ENCODE data around the gene PYM1. TPM values are rescaled to one million over a fixed set of nuclear protein-coding genes. Genes with fewer than 3 reads are reported as not detected.
A peak's percentile ranks its signal among the peaks of the same experiment; 100 is the strongest.

Gene PYM1
- total RNA-seq, 1 experiment from 2014 or later, result 58.9 TPM

- H3K27me3 Mint-ChIP-seq (ENCODE audit: low read depth), result peaks cover 32% of the 10 kb centered on the region
- H2BK15ac ChIP-seq (ENCODE audit: low read depth, low read length), result no peak overlapping the region
- no peak overlapping the region for H3K4ac ChIP-seq (ENCODE audit: low read depth, low read length)
- H3T11ph ChIP-seq (ENCODE audit: low read length), result no peak overlapping the region
- no peak overlapping the region for H3K9ac ChIP-seq (ENCODE audit: extremely low read depth, insufficient read length, low read length)
- DNase-seq, result no peak
- peak overlapping the region; percentile 82 for H3K4me3 Mint-ChIP-seq
- no peak overlapping the region for H3K18ac ChIP-seq (ENCODE audit: insufficient read length, low read depth, low read length)
- no peak overlapping the region for H3K14ac ChIP-seq (ENCODE audit: insufficient read depth, low read length)
- no peak overlapping the region for H3K56ac ChIP-seq (ENCODE audit: insufficient read length, low read depth, low read length)
- H4K5ac ChIP-seq (ENCODE audit: insufficient read length, low read depth, low read length), result no peak overlapping the region
- H3K27ac Mint-ChIP-seq, result no peak overlapping the region
- TF ChIP-seq, protein P1, sequence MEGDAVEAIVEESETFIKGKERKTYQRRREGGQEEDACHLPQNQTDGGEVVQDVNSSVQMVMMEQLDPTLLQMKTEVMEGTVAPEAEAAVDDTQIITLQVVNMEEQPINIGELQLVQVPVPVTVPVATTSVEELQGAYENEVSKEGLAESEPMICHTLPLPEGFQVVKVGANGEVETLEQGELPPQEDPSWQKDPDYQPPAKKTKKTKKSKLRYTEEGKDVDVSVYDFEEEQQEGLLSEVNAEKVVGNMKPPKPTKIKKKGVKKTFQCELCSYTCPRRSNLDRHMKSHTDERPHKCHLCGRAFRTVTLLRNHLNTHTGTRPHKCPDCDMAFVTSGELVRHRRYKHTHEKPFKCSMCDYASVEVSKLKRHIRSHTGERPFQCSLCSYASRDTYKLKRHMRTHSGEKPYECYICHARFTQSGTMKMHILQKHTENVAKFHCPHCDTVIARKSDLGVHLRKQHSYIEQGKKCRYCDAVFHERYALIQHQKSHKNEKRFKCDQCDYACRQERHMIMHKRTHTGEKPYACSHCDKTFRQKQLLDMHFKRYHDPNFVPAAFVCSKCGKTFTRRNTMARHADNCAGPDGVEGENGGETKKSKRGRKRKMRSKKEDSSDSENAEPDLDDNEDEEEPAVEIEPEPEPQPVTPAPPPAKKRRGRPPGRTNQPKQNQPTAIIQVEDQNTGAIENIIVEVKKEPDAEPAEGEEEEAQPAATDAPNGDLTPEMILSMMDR (conservative IDR thresholded peaks at IDR 0.05), result no peak
- no peaks in the 10 kb centered on the region for H3K9me3 ChIP-seq (ENCODE audit: control insufficient read depth, low read depth, low read length)
- H3K36me3 Mint-ChIP-seq (ENCODE audit: insufficient read depth in 1 of 3, low read depth in 3 of 3), result no peaks in the 10 kb centered on the region; a peak in 1 of 7 replicates
- no peaks in the 10 kb centered on the region; a peak in 1 of 5 replicates for H3K9me3 Mint-ChIP-seq
- H4K20me1 ChIP-seq (ENCODE audit: control insufficient read depth, insufficient read depth, insufficient read length), result no peaks in the 10 kb centered on the region
- H4K91ac ChIP-seq (ENCODE audit: insufficient read length, low read depth, low read length), result no peak overlapping the region
- peaks cover 15% of the 10 kb centered on the region for H3K23me2 ChIP-seq (ENCODE audit: insufficient read length, low read depth, low read length, poor library complexity, severe bottlenecking)
- H4K8ac ChIP-seq (replicated peaks; ENCODE audit: insufficient read length, low read depth, low read length), result no peak overlapping the region
- no peak overlapping the region for H2BK12ac ChIP-seq (ENCODE audit: insufficient read length, low read depth, low read length)
- no peak overlapping the region for H3K23ac ChIP-seq (ENCODE audit: insufficient read length, low read depth, low read length)
- no CpG with 5 or more reads among the region's 4 CpGs for WGBS (ENCODE audit: extremely low coverage, insufficient read length, low lambda C conversion rate)
- peaks cover 30 to 32% of the 10 kb centered on the region in 2 experiments for H3K4me1 Mint-ChIP-seq
- H3K4me2 ChIP-seq (ENCODE audit: insufficient read depth, insufficient read length, low read length), result peak overlapping the region; percentile 88
- no peaks in the 10 kb centered on the region for H3K79me2 ChIP-seq (ENCODE audit: insufficient read depth, low read length)
- peaks cover 6% of the 10 kb centered on the region; the same call in 1 of the 2 replicates for H3K4me1 ChIP-seq (ENCODE audit: insufficient read depth, low read length)
- H2AK5ac ChIP-seq (ENCODE audit: insufficient read length, low read length), result no peak overlapping the region
- no peaks in the 10 kb centered on the region for H3K79me1 ChIP-seq (ENCODE audit: insufficient read depth, low read depth, low read length, poor library complexity, severe bottlenecking)
- no peak overlapping the region for H2BK20ac ChIP-seq (ENCODE audit: low read depth, low read length, poor library complexity, severe bottlenecking)
- H2BK120ac ChIP-seq (ENCODE audit: low read depth, low read length, poor library complexity, severe bottlenecking), result no peak overlapping the region
- peaks cover 4% of the 10 kb centered on the region; the same call in 1 of the 2 replicates for H3K27me3 ChIP-seq (ENCODE audit: insufficient read depth, low read length)
- no peak overlapping the region for H2BK5ac ChIP-seq (ENCODE audit: insufficient read length, low read length)
- no peak overlapping the region for H3K27ac ChIP-seq (ENCODE audit: insufficient read length, low read depth, low read length)
- H2AFZ ChIP-seq (ENCODE audit: low read length), result no peak overlapping the region
Measured at GRCh38 chr12:55932551-55932910, 4.8 kb upstream of the PYM1 start.
